ENCODE measurements around the gene CSNK1A1. TPM values are rescaled to one million over a fixed set of nuclear protein-coding genes. Genes with fewer than 3 reads are reported as not detected.

The CSNK1A1 gene
- total and polyA plus RNA-seq, 4 experiments from 2014 or later = 135 to 189 (median 168) TPM

DNA sequence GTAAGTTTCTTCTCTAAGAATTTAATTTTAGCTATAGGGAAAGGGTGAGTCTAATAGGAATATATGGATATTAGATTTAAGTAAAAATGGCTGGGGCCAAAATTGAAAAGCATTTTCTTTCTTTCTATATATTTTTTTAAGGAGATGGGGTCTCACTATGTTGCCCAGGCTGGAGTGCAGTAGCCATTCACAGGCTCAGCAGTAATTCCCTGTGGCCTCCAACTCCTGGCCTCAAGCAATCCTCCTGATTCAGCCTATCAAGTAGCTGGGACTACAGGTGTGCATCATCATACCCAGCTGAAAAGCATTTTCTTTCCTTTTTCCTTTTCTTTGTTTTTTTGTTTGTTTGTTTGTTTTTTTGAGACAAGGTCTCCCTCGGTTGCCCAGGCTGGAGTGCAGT lies 41.1 kb downstream of the CSNK1A1 start:
- H3K27ac Mint-ChIP-seq = peak overlapping the region in 2 of 7 donors; percentile 22 to 35
- no peaks in the 10 kb centered on the region for H3K9me3 ChIP-seq (ENCODE audit: control insufficient read depth in 1 of 2, low read length in 2 of 2)
- intact Hi-C loops (cut with micrococcal nuclease) = loop anchor here (5.0 kb wide), 1 partner anchor 42 kb away; the partner anchor contains the start of gene CSNK1A1
- H3K27me3 ChIP-seq (ENCODE audit: insufficient read depth, low read length) = no peaks in the 10 kb centered on the region
- CTCF ChIA-PET (ENCODE audit: partially characterized antibody) = interaction anchor here (1.0 to 1.4 kb wide), 2 partner anchors 55 to 68 kb away, joined by 4 read pairs; no protein-coding TSS in a partner anchor
- no peaks in the 10 kb centered on the region for H3K27me3 Mint-ChIP-seq
- no peak overlapping the region for H3K27ac ChIP-seq (ENCODE audit: low read depth, low read length)
- no peak overlapping the region for H3K4me3 Mint-ChIP-seq
- peaks cover 50 to 75% of the 10 kb centered on the region in 2 donors for H3K36me3 Mint-ChIP-seq
- peaks cover 63% of the 10 kb centered on the region for H3K36me3 ChIP-seq (ENCODE audit: insufficient read depth, low read length)
- H3K4me1 ChIP-seq (ENCODE audit: insufficient read depth, low read length) = peaks cover 5% of the 10 kb centered on the region
- POLR2A ChIA-PET (ENCODE audit: partially characterized antibody) = interaction anchor here (0.7 to 1.3 kb wide), 2 partner anchors 36 to 39 kb away, joined by 3 read pairs; no protein-coding TSS in a partner anchor
- peaks cover 4 to 8% (median 6%) of the 10 kb centered on the region in 4 donors for H3K4me1 Mint-ChIP-seq
- no peak for DNase-seq
- H3K4me3 ChIP-seq (ENCODE audit: low read length in 2 of 2) = no peak overlapping the region
- H3K9me3 Mint-ChIP-seq = no peaks in the 10 kb centered on the region

DNA sequence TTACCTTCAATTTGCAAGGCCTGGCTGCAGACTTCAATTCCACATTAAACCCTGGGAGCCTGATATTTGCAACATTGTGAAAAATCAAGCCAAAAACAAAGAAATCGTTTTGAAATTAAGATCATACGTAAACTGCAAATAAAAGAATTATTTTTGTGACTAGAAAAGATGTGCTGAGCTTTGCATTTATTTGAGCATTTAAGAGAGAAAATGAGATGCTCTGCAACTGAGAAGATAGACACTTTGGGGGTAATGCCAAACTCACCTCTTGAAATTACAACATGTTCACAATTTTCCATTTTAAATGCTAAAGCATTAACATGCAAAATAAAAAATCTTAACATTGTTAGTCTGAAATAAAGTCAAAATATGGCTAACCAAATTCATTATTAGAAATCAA lies 46.6 kb downstream of the CSNK1A1 start:
- no peak overlapping the region for H3K27ac Mint-ChIP-seq
- no peaks in the 10 kb centered on the region for H3K27me3 Mint-ChIP-seq
- peaks cover 0 to 4% (median under 1%) of the 10 kb centered on the region in 4 donors for H3K4me1 Mint-ChIP-seq
- Histone ChIP-seq H3K4me1 (ENCODE audit: insufficient read depth, low read length) (no peaks in the 10 kb centered on the region), H3K4me3 (ENCODE audit: low read length in 2 of 2) (no peak overlapping the region), H3K27ac (ENCODE audit: low read depth, low read length) (peak overlapping the region; percentile 15), H3K9me3 (ENCODE audit: control insufficient read depth in 1 of 2, low read length in 2 of 2) (no peaks in the 10 kb centered on the region), H3K36me3 (ENCODE audit: insufficient read depth, low read length) (peaks cover 66% of the 10 kb centered on the region), H3K27me3 (ENCODE audit: insufficient read depth, low read length) (no peaks in the 10 kb centered on the region)
- ChIA-PET POLR2A (ENCODE audit: partially characterized antibody) (no interaction called here), CTCF (ENCODE audit: partially characterized antibody) (no interaction called here)
- H3K4me3 Mint-ChIP-seq = no peak overlapping the region
- H3K36me3 Mint-ChIP-seq = peaks cover 50 to 71% of the 10 kb centered on the region in 2 donors
- intact Hi-C loops (cut with micrococcal nuclease) = no loop called here
- H3K9me3 Mint-ChIP-seq = no peaks in the 10 kb centered on the region
- no peak for DNase-seq

DNA sequence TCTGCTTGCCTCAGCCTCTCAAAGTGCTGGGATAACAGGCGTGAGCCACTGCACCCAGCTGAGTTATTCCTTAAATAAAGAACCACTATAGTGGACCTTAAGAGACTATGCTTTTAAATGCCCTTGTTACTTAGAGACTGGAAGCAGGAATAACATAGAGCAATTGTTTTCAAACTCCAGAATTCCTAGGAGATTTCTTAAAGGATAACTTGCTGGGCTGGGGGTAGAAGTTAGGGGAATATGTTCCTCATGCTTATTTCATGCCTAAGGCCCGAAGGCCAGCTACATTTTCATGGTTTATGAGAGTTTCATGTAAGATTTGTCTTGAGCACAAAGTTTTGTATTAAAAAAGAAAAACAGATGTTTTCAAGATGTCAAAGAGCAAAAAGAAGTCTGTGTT lies 48.2 kb downstream of the CSNK1A1 start:
- DNase-seq = no peak
- POLR2A ChIA-PET (ENCODE audit: partially characterized antibody) = no interaction called here
- peaks cover 66% of the 10 kb centered on the region for H3K36me3 ChIP-seq (ENCODE audit: insufficient read depth, low read length)
- no peaks in the 10 kb centered on the region for H3K27me3 Mint-ChIP-seq
- no peaks in the 10 kb centered on the region for H3K9me3 Mint-ChIP-seq
- H3K4me1 ChIP-seq (ENCODE audit: insufficient read depth, low read length) = no peaks in the 10 kb centered on the region
- no peak overlapping the region for H3K27ac ChIP-seq (ENCODE audit: low read depth, low read length)
- peaks cover 39 to 71% of the 10 kb centered on the region in 2 donors for H3K36me3 Mint-ChIP-seq
- H3K27me3 ChIP-seq (ENCODE audit: insufficient read depth, low read length) = no peaks in the 10 kb centered on the region
- peak overlapping the region in 1 of 7 donors; percentile 35 for H3K27ac Mint-ChIP-seq
- no peaks in the 10 kb centered on the region for H3K9me3 ChIP-seq (ENCODE audit: control insufficient read depth in 1 of 2, low read length in 2 of 2)
- H3K4me3 ChIP-seq (ENCODE audit: low read length in 2 of 2) = no peak overlapping the region
- CTCF ChIA-PET (ENCODE audit: partially characterized antibody) = interaction anchor here (0.7 kb wide), 1 partner anchor 44 kb away, joined by 3 read pairs; no protein-coding TSS in a partner anchor
- H3K4me1 Mint-ChIP-seq = peaks cover 0 to 2% (median 0%) of the 10 kb centered on the region in 4 donors
- no peak overlapping the region for H3K4me3 Mint-ChIP-seq
- intact Hi-C loops (cut with micrococcal nuclease) = no loop called here

DNA sequence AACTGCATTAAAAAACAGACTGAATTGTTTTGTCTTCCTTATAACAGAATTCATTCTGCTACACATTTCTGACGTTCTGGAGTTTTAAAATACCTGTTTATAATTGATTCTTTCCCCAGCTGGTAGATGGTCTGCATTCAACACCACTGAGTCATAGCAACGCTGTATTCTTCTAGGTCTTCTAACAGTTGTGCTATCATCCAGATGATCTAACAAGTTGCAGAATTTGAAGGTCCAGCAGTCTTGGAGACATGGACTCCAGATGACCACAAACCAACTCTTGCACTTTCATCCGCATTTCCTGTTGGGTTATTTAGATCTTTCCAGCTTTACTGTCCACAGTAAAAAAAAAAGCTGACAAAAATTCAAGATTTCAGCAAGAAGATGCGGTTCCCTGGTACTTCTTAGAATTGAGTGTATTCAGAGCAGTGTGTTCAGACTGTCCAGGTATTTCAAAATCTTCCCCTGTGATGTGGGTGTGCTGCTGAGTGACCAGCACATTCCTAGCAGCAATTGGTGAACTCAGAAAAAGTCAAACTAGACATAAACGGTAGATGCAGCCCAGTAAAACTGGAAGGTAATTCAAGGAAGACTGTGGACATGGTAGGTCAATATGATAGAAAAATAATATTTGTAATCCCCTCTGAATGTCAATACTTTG lies 50.2 kb downstream of the CSNK1A1 start:
- POLR2A ChIA-PET (ENCODE audit: partially characterized antibody) = no interaction called here
- no peaks in the 10 kb centered on the region for H3K4me1 ChIP-seq (ENCODE audit: insufficient read depth, low read length)
- H3K36me3 ChIP-seq (ENCODE audit: insufficient read depth, low read length) = peaks cover 68% of the 10 kb centered on the region
- Mint-ChIP-seq H3K27ac (peak overlapping the region in 1 of 7 donors; percentile 40), H3K4me1 (peaks cover 0 to 3% (median 0%) of the 10 kb centered on the region in 4 donors), H3K27me3 (no peaks in the 10 kb centered on the region), H3K4me3 (no peak overlapping the region), H3K9me3 (no peaks in the 10 kb centered on the region), H3K36me3 (peaks cover 32 to 66% of the 10 kb centered on the region in 2 donors)
- CTCF ChIA-PET (ENCODE audit: partially characterized antibody) = interaction anchor here (1.5 to 1.8 kb wide), 2 partner anchors 64 to 184 kb away, joined by 3 to 7 read pairs; no protein-coding TSS in a partner anchor
- no peak for DNase-seq
- no peak overlapping the region for H3K27ac ChIP-seq (ENCODE audit: low read depth, low read length)
- no peaks in the 10 kb centered on the region for H3K9me3 ChIP-seq (ENCODE audit: control insufficient read depth in 1 of 2, low read length in 2 of 2)
- H3K4me3 ChIP-seq (ENCODE audit: low read length in 2 of 2) = no peak overlapping the region
- no peaks in the 10 kb centered on the region for H3K27me3 ChIP-seq (ENCODE audit: insufficient read depth, low read length)
- intact Hi-C loops (cut with micrococcal nuclease) = no loop called here

DNA sequence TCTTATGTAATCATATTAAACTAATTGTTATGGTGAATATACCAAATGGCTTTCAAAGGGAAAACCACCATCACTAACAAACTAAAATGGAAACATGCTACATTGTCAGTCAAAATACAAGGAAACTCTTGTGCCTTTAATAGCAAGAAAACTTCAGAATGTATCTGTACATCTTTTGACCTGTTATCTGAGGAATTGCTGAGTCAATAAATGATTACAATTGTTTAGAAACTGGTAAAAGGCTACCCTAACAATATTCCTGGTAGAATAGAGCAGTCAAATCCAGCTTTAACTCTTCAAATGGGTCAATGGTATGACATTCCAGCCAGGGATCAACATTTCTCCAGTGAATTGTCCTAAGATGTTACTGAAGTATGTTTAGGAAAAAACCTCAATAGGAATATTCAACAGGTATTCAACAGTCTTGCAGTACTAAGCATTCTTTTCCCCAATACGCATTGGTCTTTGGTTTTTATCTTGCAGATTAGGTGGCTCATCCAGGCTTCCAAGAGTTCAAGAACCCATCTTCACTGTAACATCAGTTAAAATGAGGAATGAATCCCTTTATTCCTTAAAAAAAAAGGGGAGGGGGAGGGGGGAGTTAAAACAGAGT lies 52.4 kb downstream of the CSNK1A1 start:
- Histone ChIP-seq H3K27ac (ENCODE audit: low read depth, low read length) (no peak overlapping the region), H3K27me3 (ENCODE audit: insufficient read depth, low read length) (no peaks in the 10 kb centered on the region), H3K4me1 (ENCODE audit: insufficient read depth, low read length) (no peaks in the 10 kb centered on the region), H3K4me3 (ENCODE audit: low read length in 2 of 2) (no peak overlapping the region), H3K36me3 (ENCODE audit: insufficient read depth, low read length) (peaks cover 58% of the 10 kb centered on the region), H3K9me3 (ENCODE audit: control insufficient read depth in 1 of 2, low read length in 2 of 2) (no peaks in the 10 kb centered on the region)
- H3K4me1 Mint-ChIP-seq = peaks cover 0 to 3% (median 0%) of the 10 kb centered on the region in 4 donors
- CTCF ChIA-PET (ENCODE audit: partially characterized antibody) = no interaction called here
- no peaks in the 10 kb centered on the region for H3K9me3 Mint-ChIP-seq
- DNase-seq = no peak
- no peak overlapping the region for H3K27ac Mint-ChIP-seq
- H3K4me3 Mint-ChIP-seq = no peak overlapping the region
- H3K36me3 Mint-ChIP-seq = peaks cover 34 to 64% of the 10 kb centered on the region in 2 donors
- intact Hi-C loops (cut with micrococcal nuclease) = loop anchor here (10.0 kb wide), 1 partner anchor 46 kb away; no protein-coding TSS in a partner anchor
- POLR2A ChIA-PET (ENCODE audit: partially characterized antibody) = no interaction called here
- no peaks in the 10 kb centered on the region for H3K27me3 Mint-ChIP-seq

DNA sequence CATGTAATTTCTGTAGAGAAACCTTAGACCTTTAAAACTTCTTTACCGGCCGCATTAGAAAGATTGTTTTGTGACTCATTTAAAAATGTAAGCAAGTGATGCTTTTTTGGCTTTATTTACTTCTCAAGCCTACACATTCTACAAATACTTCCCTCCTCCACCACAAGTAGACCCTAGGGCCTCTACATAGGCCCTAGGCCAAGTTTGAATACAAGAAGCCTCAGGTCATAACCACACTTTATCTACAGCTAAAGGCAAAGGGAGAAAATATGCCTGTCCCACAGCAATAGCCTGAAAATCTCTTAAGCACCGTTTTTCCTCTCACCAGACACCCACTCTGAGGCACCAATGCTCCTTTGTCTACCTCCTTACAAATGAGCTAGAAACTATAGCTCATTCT lies 53.9 kb downstream of the CSNK1A1 start:
- Mint-ChIP-seq H3K4me3 (no peak overlapping the region), H3K27me3 (no peaks in the 10 kb centered on the region), H3K27ac (peak overlapping the region in 6 of 7 donors; percentile 11 to 85 (median 52)), H3K4me1 (peaks cover 0 to 3% (median 0%) of the 10 kb centered on the region in 4 donors), H3K9me3 (no peaks in the 10 kb centered on the region), H3K36me3 (peaks cover 39 to 59% of the 10 kb centered on the region in 2 donors)
- no peak overlapping the region for H3K27ac ChIP-seq (ENCODE audit: low read depth, low read length)
- ChIA-PET CTCF (ENCODE audit: partially characterized antibody) (interaction anchor here (1.4 kb wide), 1 partner anchor 18 kb away, joined by 3 read pairs; no protein-coding TSS in a partner anchor), POLR2A (ENCODE audit: partially characterized antibody) (no interaction called here)
- H3K4me3 ChIP-seq (ENCODE audit: low read length in 2 of 2) = no peak overlapping the region
- H3K27me3 ChIP-seq (ENCODE audit: insufficient read depth, low read length) = no peaks in the 10 kb centered on the region
- DNase-seq = no peak
- intact Hi-C loops (cut with micrococcal nuclease) = loop anchor here (10.0 kb wide), 1 partner anchor 47 kb away; no protein-coding TSS in a partner anchor
- peaks cover 47% of the 10 kb centered on the region for H3K36me3 ChIP-seq (ENCODE audit: insufficient read depth, low read length)
- H3K4me1 ChIP-seq (ENCODE audit: insufficient read depth, low read length) = no peaks in the 10 kb centered on the region
- H3K9me3 ChIP-seq (ENCODE audit: control insufficient read depth in 1 of 2, low read length in 2 of 2) = no peaks in the 10 kb centered on the region

DNA sequence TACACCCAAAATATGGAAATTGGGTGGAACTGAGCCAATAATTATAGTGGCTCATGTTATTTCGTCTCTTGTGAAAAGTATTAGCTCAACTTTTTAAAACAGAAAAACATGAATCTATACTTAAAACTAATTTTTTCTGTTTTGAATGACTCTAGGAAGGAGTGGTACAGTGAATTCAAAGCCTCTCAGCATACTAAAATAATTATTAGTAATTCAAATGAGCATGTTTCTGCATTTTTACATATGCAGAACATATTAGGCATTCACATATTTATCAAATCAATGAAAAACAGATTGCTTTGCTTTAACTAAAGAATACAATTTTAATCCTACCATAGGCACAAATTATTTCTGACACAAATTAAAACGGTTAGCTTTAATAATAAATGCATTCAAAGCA lies 54.3 kb downstream of the CSNK1A1 start:
- ChIA-PET POLR2A (ENCODE audit: partially characterized antibody) (no interaction called here), CTCF (ENCODE audit: partially characterized antibody) (interaction anchor here (1.4 kb wide), 1 partner anchor 19 kb away, joined by 3 read pairs; no protein-coding TSS in a partner anchor)
- Mint-ChIP-seq H3K9me3 (no peaks in the 10 kb centered on the region), H3K27me3 (no peaks in the 10 kb centered on the region), H3K4me1 (peaks cover 0 to 3% (median 0%) of the 10 kb centered on the region in 4 donors), H3K4me3 (no peak overlapping the region), H3K36me3 (peaks cover 39 to 59% of the 10 kb centered on the region in 2 donors), H3K27ac (no peak overlapping the region)
- H3K27me3 ChIP-seq (ENCODE audit: insufficient read depth, low read length) = no peaks in the 10 kb centered on the region
- intact Hi-C loops (cut with micrococcal nuclease) = loop anchor here (10.0 kb wide), 1 partner anchor 48 kb away; no protein-coding TSS in a partner anchor
- no peak overlapping the region for H3K4me3 ChIP-seq (ENCODE audit: low read length in 2 of 2)
- H3K9me3 ChIP-seq (ENCODE audit: control insufficient read depth in 1 of 2, low read length in 2 of 2) = no peaks in the 10 kb centered on the region
- H3K36me3 ChIP-seq (ENCODE audit: insufficient read depth, low read length) = peaks cover 47% of the 10 kb centered on the region
- no peak for DNase-seq
- H3K4me1 ChIP-seq (ENCODE audit: insufficient read depth, low read length) = no peaks in the 10 kb centered on the region
- H3K27ac ChIP-seq (ENCODE audit: low read depth, low read length) = no peak overlapping the region
